OCI-LY1 (cell line): ENCODE measurements around the gene MRPL28.

Experiments
- H2AFZ ChIP-seq: fragments of 200-600 bp; sonication (generic), shearing (Covaris generic); 2 replicates; pipeline ENCODE4 v1.6.0; 2014; ENCODE audit warnings: antibody characterized with exemption, mild to moderate bottlenecking, low read length
- H3F3A ChIP-seq: fragments of 200-600 bp; sonication (generic), shearing (Covaris generic); 2 replicates; pipeline ENCODE4 v1.6.0; 2014; ENCODE audit warnings: mild to moderate bottlenecking, antibody characterized with exemption, low read length, moderate library complexity; ENCODE audit not compliant: insufficient read depth
- H3K27ac ChIP-seq: fragments of 200-600 bp; sonication (generic); 2 replicates; pipeline ENCODE4 v1.5.1; 2014; ENCODE audit warnings: low read length, mixed run types, mild to moderate bottlenecking, low read depth; ENCODE audit not compliant: poor library complexity, severe bottlenecking
- H3K27me3 ChIP-seq: fragments of 200-600 bp; sonication (generic); 2 replicates; pipeline ENCODE4 v1.6.0; 2014; ENCODE audit warnings: antibody characterized with exemption, mild to moderate bottlenecking, low read length, moderate library complexity; ENCODE audit not compliant: insufficient read depth
- H3K36me3 ChIP-seq: fragments of 200-600 bp; sonication (generic); 2 replicates; pipeline ENCODE4 v1.6.1; 2014; ENCODE audit warnings: mild to moderate bottlenecking, antibody characterized with exemption, low read length, moderate library complexity, mixed read lengths; ENCODE audit not compliant: insufficient read depth
- H3K4me1 ChIP-seq: fragments of 200-600 bp; sonication (generic); 2 replicates; pipeline ENCODE4 v1.5.1; 2014; ENCODE audit warnings: mild to moderate bottlenecking, low read length, moderate library complexity; ENCODE audit not compliant: insufficient read depth, severe bottlenecking
- H3K4me2 ChIP-seq: fragments of 200-600 bp; sonication (generic), shearing (Covaris generic); 2 replicates; pipeline ENCODE4 v1.6.1; 2014; ENCODE audit warnings: low read length
- H3K4me3 ChIP-seq: fragments of 200-600 bp; sonication (generic); 2 replicates; pipeline ENCODE4 v1.5.1; 2014; ENCODE audit warnings: low read length, low read depth, mild to moderate bottlenecking, mixed read lengths; ENCODE audit not compliant: poor library complexity, severe bottlenecking
- H3K79me2 ChIP-seq: fragments of 200-600 bp; shearing (Covaris generic); 2 replicates; pipeline ENCODE4 v1.6.1; 2016; ENCODE audit warnings: mixed run types, low read length, mixed read lengths; ENCODE audit not compliant: insufficient read depth
- H3K9ac ChIP-seq: fragments of 200-600 bp; sonication (generic), shearing (Covaris generic); 2 replicates; pipeline ENCODE4 v1.6.1; 2014; ENCODE audit warnings: mild to moderate bottlenecking, low read length, mixed read lengths
- H3K9me2 ChIP-seq: fragments of 200-600 bp; sonication (generic), shearing (Covaris generic); 2 replicates; pipeline ENCODE4 v1.6.1; 2014; ENCODE audit warnings: low read depth, mild to moderate bottlenecking, low read length, mixed read lengths
- H3K9me3 ChIP-seq: fragments of 200-600 bp; shearing (Covaris generic); 2 replicates; pipeline ENCODE4 v1.6.1; 2014; ENCODE audit warnings: low read length, mixed read lengths
- H4K20me1 ChIP-seq: fragments of 200-600 bp; sonication (generic), shearing (Covaris generic); 2 replicates; pipeline ENCODE4 v1.6.0; 2016; ENCODE audit warnings: mild to moderate bottlenecking, low read length; ENCODE audit not compliant: insufficient read depth
- EZH2 ChIP-seq: fragments of 200-600 bp; sonication (generic), shearing (Covaris generic); IDR thresholded peaks from 2 replicates; pipeline ENCODE4 v1.8.0; 2017; ENCODE audit warnings: borderline replicate concordance, mixed run types, mild to moderate bottlenecking, antibody characterized with exemption, low read length, moderate library complexity, mixed read lengths
- TF ChIP-seq, protein P1 (sequence below): fragments of 200-600 bp; sonication (generic), shearing (Covaris generic); IDR thresholded peaks from 2 replicates; pipeline ENCODE4 v1.5.1; 2017; ENCODE audit warnings: mild to moderate bottlenecking, antibody characterized with exemption, low read length, moderate library complexity, mixed read lengths

MRPL28 gene

DNA sequence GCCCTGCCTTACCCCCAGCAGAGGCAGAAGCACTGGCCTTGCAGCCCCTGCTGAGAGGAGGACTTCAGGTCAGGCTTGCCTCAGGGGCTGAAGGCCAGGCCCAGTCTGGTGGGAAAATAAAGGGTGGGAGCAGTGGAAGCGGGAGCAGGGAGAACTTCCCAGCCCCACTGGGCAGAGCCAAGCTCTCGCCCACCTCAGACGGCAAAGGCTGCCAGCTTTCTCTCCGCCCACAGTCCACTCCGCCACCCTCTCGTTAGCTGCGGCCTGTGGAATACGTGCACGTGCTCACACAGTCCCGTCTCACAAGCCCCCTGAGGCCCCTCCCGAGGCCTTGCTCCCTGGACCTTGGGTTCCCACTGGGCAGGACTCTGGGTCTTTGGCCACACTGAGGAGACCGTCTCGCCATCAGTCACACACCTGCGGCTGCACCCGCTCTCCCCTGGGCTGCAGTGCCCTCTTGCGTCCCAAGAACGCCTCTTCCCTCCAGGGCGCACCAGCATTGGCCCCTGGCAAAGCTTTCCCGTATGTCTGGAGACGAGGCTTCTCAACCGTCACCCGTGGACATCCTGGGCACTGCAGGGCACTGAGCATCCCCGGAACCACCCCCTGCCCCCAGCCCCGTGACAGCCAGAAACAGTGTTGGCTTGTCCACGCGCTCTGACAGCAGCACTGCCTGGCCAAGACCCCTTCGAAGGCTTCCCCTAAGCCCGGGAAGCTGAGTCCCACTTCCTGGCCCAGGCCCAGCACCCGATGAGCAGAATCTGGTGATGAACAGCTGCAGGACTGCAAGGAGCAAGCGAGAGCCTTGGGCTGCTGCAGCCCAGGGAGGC lies 8.3 kb downstream of the MRPL28 start:
- Histone ChIP-seq H3K9ac (no peak overlapping the region), H3K4me2 (peak overlapping the region; percentile 21; the same call in 1 of the 2 replicates), H3K27me3 (no peaks in the 10 kb centered on the region), H4K20me1 (no peaks in the 10 kb centered on the region), H3K4me1 (no peaks in the 10 kb centered on the region), H3K79me2 (no peaks in the 10 kb centered on the region), H3K27ac (no peak overlapping the region), H3F3A (no peaks in the 10 kb centered on the region), H3K36me3 (peaks cover 12% of the 10 kb centered on the region), H3K4me3 (no peak overlapping the region), H3K9me3 (no peaks in the 10 kb centered on the region), H2AFZ (no peak overlapping the region), H3K9me2 (no peaks in the 10 kb centered on the region)
- TF ChIP-seq EZH2, result no peak
- TF ChIP-seq, protein P1, sequence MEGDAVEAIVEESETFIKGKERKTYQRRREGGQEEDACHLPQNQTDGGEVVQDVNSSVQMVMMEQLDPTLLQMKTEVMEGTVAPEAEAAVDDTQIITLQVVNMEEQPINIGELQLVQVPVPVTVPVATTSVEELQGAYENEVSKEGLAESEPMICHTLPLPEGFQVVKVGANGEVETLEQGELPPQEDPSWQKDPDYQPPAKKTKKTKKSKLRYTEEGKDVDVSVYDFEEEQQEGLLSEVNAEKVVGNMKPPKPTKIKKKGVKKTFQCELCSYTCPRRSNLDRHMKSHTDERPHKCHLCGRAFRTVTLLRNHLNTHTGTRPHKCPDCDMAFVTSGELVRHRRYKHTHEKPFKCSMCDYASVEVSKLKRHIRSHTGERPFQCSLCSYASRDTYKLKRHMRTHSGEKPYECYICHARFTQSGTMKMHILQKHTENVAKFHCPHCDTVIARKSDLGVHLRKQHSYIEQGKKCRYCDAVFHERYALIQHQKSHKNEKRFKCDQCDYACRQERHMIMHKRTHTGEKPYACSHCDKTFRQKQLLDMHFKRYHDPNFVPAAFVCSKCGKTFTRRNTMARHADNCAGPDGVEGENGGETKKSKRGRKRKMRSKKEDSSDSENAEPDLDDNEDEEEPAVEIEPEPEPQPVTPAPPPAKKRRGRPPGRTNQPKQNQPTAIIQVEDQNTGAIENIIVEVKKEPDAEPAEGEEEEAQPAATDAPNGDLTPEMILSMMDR, result peak; percentile 82

DNA sequence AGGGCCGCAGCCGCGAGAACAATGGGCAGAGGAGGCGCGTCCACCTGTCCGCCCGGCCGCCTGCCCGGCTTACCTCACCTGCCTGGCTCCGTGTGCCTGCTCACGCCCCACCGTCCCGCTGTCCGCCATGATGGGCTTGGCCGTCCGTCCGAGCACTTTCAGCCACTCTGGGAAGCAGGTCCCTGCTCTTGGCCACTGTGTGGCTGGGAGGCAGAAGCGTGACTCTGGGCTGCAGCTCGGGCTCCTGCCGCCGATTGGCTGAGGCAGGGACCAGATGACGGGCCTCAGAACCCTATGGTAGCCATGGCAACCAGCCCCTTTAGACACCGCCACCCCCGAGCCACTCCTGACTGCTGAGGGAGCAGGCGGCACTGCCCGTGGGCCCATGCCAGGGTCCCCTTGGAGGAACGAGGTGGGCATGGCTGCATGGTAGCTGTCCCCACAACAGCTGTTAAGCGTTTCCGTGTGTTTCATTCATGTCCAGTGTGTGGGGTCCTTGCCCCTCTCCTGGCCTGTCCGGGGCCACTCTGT lies 8.9 kb downstream of the MRPL28 start:
- TF ChIP-seq, protein P1, result no peak
- no peak for TF ChIP-seq EZH2
- Histone ChIP-seq H3K9me2 (no peaks in the 10 kb centered on the region), H3K9me3 (no peaks in the 10 kb centered on the region), H3K4me2 (no peak overlapping the region), H3K27ac (no peak overlapping the region), H4K20me1 (no peaks in the 10 kb centered on the region), H3K4me1 (no peaks in the 10 kb centered on the region), H3K4me3 (no peak overlapping the region), H2AFZ (no peak overlapping the region), H3K79me2 (no peaks in the 10 kb centered on the region), H3K36me3 (peaks cover 5% of the 10 kb centered on the region), H3K9ac (no peak overlapping the region), H3F3A (no peaks in the 10 kb centered on the region), H3K27me3 (no peaks in the 10 kb centered on the region)

DNA sequence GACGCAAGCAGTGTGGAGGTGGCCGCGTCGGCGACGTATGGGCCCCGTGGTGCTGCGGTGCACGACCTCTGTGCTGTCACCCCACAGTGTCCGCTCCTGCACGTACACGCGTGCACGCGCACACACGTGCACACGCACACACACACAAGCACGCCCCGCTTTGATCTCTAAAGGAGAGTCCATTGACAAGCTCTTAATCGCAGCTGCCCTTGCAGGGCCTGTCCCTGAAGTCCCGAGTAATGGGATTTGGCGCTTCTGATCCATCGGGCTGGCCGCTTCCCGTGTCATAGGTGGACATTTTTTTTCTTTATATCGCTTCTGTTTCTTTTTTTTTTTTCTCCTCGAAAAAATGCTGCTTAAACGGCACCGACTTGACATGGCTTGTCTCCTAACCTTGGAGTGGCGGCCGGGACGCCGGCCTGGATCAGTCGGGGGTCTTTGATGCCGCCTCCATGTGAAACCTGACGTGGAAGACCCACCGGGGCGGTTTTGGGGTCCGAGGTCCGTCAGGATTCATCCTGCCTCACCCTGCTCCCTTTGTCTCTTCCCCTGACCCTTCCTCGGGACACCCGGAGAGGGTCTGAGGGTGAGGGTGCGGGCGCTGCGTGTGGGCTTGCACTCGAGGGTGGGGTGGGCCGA lies 9.5 kb downstream of the MRPL28 start:
- Histone ChIP-seq H3K9me3 (no peaks in the 10 kb centered on the region), H3K79me2 (no peaks in the 10 kb centered on the region), H4K20me1 (no peaks in the 10 kb centered on the region), H3F3A (no peaks in the 10 kb centered on the region), H2AFZ (no peak overlapping the region), H3K27ac (no peak overlapping the region), H3K27me3 (no peaks in the 10 kb centered on the region), H3K9ac (no peak overlapping the region), H3K36me3 (no peaks in the 10 kb centered on the region), H3K9me2 (no peaks in the 10 kb centered on the region), H3K4me3 (no peak overlapping the region), H3K4me1 (no peaks in the 10 kb centered on the region), H3K4me2 (no peak overlapping the region)
- no peak for TF ChIP-seq EZH2
- TF ChIP-seq, protein P1, result no peak
